ENCODE results near the gene DAZAP2. TPM values are rescaled to one million over a fixed set of nuclear protein-coding genes. Genes with fewer than 3 reads are reported as not detected.

Gene DAZAP2
- total RNA-seq, 1 donor from 2014 or later, result 80.1 TPM

Other genes with a start within 250 kb of the DAZAP2 start
- 56.5 and 70.4 TPM in 2 replicates for gene SLC11A2, start 212.4 kb upstream of the DAZAP2 start, total RNA-seq
- gene LETMD1, start 190.5 kb upstream of the DAZAP2 start, total RNA-seq, result 27.0 and 30.7 TPM in 2 replicates
- 15.8 and 23.8 TPM in 2 replicates for gene CSRNP2, start 155.2 kb upstream of the DAZAP2 start, total RNA-seq
- 9.4 and 10.3 TPM in 2 replicates for gene TFCP2, start 65.7 kb upstream of the DAZAP2 start, total RNA-seq
- 1.3 and 1.9 TPM in 2 replicates for gene POU6F1, start 20.8 kb upstream of the DAZAP2 start, total RNA-seq
- gene SMAGP, start 31.6 kb downstream of the DAZAP2 start, total RNA-seq, result 12.3 and 17.9 TPM in 2 replicates
- gene BIN2, start 85.3 kb downstream of the DAZAP2 start, total RNA-seq, result not detected in 2 replicates
- gene CELA1, start 107.9 kb downstream of the DAZAP2 start, total RNA-seq, result not detected in 2 replicates
- gene GALNT6, start 152.6 kb downstream of the DAZAP2 start, total RNA-seq, result 75.0 and 112 TPM in 2 replicates
- gene SLC4A8, start 186.0 kb downstream of the DAZAP2 start, total RNA-seq, result 3.7 and 5.1 TPM in 2 replicates

Data from pulmonary artery endothelial cell (primary cell).